GM19467 (cell line): Measurements from ENCODE around the gene CLPX.
"Not testable (repeated sequence)": the region's sequence is repeated elsewhere in the genome, so short reads cannot be mapped to it uniquely, and the experiment has no call there.

Experiments
- ATAC-seq: cut with Tn5 transposase; IDR thresholded peaks from one replicate; pipeline ENCODE4 v1.9.1; 2021; ENCODE audit warnings: mild to moderate bottlenecking, moderate library complexity; ENCODE audit not compliant: unreplicated experiment

CLPX gene

DNA sequence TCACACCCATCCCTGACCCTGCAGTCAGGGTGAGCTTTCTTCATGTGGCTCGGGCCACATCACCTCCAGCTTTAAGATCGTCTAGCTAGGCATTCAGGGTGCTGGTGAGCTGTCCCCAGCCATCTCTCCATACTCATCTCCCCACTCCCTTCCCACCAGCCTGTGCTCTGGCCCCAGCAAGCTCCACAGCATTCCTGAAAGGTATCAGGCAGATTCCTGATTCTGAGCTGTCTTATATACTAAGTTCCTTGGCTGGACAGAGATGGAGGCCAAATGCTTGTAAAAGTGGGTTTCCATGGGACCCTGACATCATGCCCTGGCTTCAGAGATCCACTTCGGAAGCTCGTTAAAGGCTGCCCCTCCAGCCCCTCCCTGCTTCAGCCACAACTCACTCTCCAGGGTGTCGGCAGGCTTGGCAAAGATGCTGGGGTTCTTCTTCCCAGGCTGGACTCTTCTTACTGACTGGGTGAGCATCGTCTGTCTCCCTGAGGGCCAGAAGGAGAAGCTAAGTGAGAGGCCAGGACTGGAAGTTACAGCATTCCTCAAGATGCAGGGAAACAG lies 22.2 kb upstream of the CLPX start:
- no peak for ATAC-seq

DNA sequence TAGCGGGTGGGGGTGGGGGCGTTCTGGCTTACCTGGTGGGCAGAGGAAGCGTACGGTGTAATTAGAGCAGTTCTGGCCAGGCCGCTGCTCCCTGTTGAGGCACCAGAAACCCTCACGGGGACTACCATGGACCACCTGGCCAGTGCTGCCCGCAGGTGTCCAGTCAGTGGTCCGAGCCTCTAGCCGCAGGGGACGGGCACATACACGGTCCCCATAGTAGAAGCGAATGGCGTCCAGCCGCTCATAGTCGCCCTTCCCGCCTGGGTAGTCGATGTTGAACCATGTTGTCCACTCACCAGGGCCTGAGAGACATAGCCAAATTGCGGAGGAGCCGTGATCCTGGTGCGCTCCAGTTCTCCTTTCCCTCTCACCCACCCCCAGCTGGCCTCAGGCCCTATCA lies 21.6 kb upstream of the CLPX start:
- ATAC-seq, result no peak

DNA sequence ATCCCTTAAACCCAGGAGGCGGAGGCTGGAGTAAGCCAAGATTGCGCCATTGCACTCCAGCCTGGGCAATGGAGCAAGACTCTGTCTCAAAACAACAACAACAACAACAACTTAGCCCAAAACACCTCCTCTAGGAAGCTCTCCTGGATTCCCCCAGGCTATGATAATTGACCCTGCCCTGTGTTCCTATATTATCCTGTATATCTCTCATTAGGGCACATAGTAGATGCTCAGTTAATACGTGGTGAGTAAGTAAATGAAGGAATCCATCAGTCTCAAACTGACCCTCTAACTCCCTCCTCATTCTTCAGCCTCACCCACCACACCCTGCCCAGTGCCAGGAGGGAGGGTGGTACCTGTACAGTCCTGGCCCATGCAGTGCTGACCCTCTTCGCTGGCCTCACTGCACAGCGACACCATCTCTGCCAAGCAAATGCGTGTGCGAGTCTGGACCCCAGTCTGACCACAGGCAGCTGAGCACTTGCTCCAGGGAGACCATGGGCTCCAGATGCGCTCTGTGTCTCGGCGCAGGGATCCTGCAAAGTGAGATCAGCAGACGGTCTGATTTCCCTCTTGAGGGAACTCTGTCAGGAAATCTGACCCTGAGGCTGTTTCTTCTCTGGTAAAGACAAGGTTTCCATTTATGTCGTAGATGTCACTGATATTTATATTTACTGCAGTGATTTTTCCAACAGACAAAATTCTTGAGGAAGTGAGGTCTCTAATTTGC lies 20.0 kb upstream of the CLPX start:
- ATAC-seq, result no peak

DNA sequence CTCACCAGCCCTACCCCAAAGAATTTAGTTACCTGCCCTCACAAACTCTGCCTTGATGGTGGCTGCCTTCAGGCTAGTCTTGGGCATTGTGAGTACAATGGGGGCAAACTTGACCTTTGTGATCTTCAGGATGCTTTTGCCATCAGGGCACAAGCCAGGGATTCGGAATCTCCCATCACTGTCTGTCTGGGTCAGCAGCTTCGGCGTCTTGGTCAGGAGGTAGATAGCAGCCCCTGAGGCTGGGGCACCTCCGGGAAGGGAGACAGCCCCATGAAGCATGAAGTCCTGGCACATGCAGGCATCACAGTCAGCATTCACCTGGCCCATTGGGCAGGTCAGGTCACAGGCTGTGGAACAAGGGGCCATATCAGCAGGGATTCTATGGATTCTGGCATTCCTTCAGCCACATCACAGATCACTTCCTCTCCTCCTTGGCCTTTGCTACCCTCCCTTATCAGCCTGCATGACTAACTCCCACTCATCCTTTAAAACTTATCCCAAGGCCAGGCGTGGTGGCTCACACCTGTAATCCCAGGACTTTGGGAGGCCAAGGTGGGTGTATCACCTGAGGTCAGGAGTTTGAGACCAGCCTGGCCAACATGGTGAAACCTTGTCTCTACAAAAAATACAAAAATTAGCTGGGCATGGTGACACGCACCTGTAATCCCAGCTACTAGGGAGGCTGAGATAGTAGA lies 19.2 kb upstream of the CLPX start:
- no peak for ATAC-seq

DNA sequence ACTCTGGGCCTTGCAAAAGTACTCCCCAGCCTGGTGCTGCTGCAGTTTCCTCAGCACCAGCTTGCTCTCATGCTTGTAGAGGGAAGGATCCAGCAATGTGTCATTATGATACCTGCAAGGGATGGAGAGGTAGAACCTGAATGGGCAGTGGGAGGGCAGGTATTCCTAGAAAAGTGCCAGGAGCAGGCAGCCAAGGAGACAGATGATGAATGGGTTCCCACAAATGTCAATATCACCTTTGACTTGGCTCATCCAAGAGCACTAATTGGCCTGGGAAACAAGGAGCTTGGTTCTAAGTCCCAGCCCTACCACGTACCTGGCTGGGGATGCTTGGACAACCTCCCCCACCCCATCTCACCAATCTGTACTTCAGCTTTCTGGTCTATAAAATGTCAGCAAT lies 16.8 kb upstream of the CLPX start:
- ATAC-seq, result no peak

DNA sequence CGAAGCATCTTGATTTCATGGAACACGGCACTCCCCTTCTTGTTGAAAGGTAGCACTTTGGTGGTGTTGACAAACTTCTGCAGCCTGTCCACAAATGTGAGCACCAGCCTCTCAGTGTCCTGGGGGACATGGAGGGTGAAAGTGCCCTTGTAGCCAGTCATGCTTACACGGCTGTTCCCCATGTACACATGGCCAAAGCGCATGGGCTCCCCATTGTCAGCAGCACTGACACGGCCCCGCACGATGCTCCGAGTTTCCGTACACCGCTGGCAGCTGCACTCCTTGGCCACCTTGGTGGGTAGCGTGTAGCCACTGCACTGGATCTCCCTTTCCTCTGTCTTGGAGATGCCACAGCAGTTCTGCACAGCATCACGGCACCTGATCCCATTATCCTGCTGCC lies 13.4 kb upstream of the CLPX start:
- ATAC-seq, result no peak

DNA sequence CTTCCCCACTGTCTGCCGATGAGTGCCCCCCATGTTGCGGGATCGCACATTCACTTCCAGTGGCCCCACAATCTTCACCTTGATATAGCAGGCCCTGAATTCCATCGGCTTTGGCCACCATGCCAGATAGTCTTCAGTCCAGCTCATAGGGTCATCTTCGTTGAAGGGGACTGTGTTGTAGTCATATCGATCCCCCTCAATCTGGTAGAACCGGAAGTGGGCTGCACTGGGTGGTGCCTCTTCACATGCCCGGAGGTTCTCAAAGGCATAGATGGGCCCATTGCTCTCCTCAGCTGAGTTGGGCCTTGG lies 12.1 kb upstream of the CLPX start:
- ATAC-seq, result no peak

DNA sequence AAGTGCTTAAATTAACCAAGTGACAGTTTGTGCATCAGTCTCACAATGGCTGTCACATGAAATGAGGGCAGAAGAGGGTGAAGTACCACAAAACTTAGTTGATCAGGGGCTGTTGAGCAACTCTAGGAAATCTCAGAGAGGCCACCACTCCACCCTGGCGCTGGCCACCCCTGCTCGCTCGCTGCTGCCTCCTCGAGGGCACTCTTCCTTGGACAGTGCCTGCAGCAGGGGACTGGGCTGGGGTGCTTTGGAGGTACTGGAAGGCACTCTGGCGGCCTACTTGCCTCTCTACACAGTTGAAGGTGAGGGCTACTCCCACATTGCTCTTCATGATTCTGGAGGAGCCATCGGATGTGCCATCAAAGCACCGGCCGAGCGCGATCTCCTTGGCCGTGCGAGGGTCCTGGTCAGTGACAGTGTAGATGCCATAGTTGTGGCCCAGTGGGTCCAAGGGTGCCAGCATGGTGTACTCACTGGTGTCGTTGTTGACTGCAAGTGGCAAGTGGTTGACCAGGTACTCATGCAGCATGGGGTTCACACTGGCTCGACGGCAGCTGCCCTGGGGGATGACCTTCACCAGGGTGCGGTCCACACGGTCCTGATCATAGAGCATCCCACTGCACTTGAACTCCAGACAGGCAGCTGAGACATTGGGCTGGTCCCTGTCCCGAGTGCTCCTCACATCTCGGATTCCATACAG lies 11.6 kb upstream of the CLPX start:
- ATAC-seq, result no peak

DNA sequence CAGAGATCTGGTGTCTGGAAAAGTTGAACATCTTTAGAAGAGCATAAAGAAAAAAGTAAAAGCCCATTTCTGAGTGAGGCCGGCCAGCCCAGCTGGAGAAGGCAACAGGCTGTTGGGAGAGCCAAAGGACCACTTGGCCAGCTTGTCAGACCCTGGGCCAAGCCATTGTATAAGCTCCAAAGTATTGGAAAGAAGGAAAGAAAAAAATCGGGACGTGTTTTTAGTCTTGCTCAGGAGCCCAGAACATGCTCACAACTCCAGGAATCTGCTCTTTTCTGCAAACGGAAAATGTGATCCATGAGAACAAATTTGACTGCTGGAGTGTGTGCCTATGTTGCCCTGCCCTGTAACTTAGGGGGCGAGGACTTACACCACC lies 10.4 kb upstream of the CLPX start:
- ATAC-seq, result no peak

DNA sequence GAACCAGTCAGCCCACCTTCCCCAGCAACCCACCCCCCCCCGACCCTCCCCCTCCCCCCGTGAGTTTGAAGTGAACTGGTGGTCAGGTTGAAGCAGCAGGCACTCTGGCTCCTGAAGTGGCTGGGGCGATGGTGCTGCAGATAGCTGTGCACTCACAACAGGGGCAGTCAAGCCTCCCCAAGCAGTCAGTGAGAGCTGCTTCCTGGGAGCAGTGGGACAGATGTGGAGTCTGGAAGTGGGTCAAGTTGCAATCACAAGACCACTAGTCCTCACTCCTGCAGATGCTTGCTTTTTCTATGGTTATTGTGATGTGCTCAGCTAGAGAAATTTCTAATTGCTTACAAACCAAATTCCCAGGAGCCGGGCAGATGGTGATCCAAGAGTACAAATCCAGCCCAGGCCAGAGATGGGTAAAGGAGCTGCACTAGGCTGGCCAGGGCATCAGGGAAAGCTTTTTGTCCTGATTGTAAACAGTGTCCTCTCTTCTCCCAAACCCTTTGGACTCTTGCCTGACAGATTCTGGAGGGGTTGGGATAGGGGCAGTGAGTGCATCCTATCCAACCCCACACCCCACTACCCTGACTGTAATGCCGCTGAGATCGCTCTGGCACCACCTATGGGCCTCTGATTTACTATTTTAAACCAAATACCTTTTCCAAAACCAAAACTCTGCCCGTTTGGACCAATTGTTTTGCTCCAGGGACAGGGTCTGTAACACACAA lies 9.8 kb upstream of the CLPX start:
- no peak for ATAC-seq

DNA sequence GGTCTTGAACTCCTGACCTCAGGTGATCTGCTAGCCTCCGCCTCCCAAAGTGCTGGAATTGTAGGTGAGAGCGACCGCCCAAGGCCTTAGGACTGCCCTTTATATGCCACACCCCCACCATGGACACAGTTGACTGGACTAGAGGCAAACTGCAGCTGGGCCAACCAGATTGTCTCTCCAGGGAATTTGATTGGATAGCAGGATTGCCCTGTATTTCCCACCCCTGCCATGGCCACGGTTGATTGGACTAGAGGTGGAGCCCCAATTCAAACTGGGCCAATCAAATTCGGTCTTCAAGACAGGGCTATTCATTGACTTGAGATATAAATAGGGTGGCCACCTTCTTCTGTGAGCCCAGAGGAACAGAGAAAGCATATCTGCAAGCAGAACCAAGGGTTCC lies 6.9 kb upstream of the CLPX start:
- ATAC-seq, result no peak

DNA sequence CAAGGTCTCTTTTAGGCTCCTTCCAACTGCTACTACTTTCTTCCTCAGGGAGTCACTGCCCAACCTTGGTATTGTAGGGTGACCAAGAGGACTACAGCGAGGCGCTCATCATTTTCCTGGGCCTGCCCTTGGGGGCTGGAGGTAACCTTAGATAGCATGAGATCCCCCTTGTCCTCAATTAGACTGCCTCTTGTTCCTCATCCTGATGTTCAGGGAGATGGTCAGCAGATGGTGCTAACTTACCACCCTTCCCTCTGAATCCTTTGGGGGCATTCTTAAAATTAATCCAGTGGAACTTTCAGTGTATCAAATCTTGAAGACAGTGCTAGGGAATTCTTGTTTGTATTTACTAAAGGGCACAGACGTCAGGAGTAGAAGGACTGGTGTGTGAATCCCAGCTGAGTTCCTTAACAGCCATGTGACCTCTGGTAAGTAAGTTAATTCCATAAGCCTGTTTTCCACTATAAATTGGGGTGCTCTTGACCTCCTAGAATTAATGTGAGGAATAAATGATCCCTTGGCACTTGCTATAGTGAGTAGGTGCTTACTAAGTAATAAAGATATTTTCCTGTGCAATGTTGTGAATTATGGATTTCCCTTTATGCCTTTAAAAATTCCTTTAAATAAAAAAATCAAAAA lies 4.1 kb upstream of the CLPX start:
- no peak for ATAC-seq

DNA sequence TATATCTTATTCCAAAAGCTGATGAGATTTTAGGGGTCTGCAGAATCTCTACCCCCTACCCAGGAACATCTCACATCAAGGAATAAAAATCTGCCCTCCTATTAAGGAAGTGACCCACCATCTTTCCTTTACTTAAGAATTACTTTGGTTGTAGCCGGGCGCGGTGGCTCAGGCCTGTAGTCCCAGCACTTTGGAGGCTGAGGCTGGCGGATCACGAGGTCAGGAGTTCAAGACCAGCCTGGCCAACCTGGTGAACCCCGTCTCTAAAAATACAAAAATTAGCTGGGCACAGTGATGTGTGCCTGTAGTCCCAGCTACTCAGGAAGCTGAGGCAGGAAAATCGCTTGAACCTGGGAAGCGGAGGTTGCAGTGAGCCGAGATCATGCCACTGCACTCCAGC lies 3.3 kb upstream of the CLPX start:
- not testable (repeated sequence) for ATAC-seq

DNA sequence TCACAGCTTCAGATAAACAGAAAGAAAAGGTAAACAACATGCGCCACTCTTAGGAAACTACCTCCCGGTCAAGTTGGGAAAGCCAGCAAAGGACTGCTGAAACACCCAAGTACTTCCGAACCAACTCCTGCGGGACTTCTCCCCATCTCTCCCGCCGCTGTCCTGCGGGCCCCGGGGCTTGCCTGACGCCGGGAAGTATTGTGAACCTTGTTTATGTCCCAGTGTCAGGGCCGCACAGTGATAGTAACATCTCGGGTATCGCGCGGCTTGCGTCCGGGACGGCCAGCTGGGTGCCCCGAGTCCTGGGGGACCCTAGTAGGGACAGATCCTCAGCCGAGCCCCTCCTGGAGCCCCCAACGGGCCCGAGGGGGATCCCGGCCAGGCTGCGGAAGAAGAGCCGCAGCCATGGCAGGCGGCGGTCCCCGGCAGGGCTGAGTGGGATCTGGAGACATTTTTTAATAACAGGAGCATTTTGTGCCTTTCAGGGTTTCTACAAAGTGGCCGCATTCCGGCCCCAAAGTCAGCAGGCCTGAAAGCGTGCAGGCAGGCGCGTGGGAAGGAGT lies 756 bp downstream of the CLPX start:
- no peak for ATAC-seq

DNA sequence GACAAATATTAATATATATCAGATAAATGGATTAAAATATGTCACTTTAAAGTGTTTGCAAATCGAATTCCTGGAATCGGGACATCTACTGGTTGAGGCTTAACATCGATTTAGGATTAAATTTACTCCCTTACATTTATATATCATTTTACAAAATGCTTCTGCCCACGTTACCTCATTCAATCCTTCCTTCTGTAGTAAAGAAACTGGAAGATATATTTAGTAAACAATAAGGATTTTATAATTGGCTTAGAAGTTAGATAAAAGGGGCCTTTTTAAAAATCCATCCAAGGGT lies 1.3 kb downstream of the CLPX start:
- ATAC-seq, result no peak

DNA sequence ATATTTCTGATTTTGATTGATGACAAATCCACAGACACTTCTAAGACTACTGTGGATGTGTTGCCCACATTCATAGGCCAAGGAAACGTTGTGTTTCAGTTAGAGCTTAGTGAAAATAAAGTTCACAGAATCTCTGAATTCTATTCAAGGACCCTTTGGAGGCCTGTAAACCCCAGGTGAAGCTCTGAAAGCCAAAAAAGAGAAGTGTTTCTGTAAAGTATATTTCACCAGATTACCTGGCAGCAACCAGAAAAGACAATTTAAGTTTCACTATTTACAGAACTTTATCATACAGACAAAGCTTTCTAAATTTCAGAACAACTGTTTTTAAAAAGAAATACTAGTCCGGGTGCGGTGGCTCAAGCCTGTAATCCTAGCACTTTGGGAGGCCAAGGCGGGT lies 2.6 kb downstream of the CLPX start:
- ATAC-seq, result no peak

DNA sequence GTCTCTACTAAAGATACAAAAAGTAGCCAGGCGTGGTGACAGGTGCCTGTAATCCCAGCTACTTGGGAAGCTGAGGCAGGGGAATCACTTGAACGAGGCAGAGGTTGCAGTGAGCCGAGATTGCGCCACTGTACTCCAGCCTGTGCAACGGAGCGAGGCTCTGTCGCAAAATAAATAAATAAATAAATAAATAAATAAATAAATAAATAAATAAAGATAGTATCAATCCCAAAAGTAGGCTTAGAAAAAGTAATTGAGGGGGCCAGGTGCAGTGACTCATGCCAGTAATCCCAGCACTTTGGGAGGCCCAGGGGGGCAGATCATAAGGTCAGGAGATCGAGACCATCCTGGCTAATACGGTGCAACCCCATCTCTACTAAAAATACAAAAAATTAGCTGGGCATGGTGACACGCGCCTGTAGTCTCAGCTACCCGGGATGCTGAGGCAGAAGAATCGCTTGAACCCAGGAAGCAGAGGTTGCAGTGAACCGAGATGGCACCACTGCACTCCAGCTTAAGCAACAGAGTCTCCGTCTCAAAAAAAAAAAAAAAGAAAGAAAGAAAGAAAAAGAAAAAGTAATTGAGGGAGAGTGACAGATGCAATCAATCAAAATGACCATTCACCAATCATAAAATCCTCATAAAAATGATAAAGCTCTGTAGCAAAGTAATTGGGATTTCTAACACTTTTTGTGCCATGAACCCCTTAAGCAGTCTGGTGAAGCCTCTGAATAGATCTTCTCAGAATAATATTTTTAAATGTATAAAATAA lies 3.4 kb downstream of the CLPX start:
- ATAC-seq, result not testable (repeated sequence)

DNA sequence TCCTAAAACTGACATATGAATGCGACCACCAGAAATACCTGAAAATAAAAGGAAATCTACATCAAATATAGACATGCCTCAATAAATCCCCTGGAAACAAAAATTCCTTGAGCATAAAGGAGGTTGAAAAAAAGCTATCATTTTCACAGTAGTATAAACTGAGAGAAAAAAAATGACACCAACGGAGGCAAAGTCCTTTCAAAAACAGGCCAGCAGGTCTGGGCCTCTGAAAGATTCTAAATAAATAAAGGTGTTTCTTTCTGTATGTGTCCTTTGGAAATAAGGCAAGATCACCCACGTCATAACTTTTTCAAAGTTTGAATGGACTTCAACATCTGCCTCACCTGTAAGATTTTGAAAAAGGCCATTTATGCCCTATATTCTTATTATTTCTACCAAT lies 5.0 kb downstream of the CLPX start:
- no peak for ATAC-seq

DNA sequence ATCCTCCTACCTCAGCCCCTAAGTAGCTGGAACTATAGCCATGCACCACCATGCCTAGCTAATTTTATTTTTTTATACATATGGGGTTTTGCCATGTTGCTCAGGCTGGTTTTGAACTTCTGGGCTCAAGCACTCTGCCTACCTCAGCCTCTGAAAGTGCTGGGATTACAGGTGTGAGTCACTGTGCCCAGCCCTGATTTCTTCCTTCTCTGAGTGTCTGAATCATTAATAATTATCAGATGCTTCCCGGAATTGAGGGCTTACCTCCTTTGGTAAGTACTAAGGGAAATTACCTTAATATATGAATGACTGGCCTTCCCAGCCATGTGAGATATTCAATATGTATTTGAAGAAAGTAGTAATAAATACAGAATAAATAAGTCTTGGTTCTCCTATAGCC lies 7.2 kb downstream of the CLPX start:
- ATAC-seq, result no peak

DNA sequence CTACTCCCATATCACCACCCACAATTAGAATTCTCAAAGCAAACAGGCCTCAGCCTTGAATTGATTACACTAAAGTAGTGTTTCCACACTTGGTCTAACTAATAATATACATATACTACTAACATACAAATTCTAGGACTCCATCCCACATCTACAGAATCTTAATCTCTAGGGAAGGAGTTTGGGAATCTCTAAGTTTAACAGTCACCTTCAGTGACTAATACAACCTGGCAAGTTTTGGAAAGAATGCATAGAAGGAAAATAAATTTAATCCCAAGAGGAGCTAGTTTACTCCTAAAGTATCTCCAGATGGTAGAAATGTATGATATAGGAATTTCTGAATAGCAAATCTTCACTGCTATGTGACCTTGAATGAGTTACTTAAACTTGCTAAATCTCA lies 9.1 kb downstream of the CLPX start:
- ATAC-seq, result no peak
